HEK293T (cell line): ENCODE measurements around the gene GADD45B.

Source experiments
- ARNT ChIP-seq: fragments of 450-650 bp; IDR thresholded peaks from 2 replicates; pipeline ENCODE4 v1.6.1; 2017; ENCODE audit warnings: mild to moderate bottlenecking
- ELF4 ChIP-seq: fragments of 450-650 bp; IDR thresholded peaks from 2 replicates; pipeline ENCODE4 v1.6.1; 2017; ENCODE audit warnings: antibody characterized with exemption
- FOXA1 ChIP-seq: fragments of 450-650 bp; IDR thresholded peaks from 2 replicates; pipeline ENCODE4 v1.6.1; 2016; ENCODE audit warnings: mild to moderate bottlenecking
- FOXK2 ChIP-seq: fragments of 450-650 bp; IDR thresholded peaks from 2 replicates; pipeline ENCODE4 v1.6.1; 2016; ENCODE audit warnings: mild to moderate bottlenecking
- FOXM1 ChIP-seq: fragments of 450-650 bp; IDR thresholded peaks from 2 replicates; pipeline ENCODE4 v1.6.1; 2017; ENCODE audit warnings: mild to moderate bottlenecking, borderline replicate concordance
- L3MBTL2 ChIP-seq: fragments of 450-650 bp; conservative IDR thresholded peaks from 2 replicates; pipeline ENCODE4 v1.6.1; 2016; ENCODE audit warnings: mild to moderate bottlenecking
- TARDBP ChIP-seq: fragments of 450-650 bp; IDR thresholded peaks from 2 replicates; pipeline ENCODE4 v1.6.1; 2016

DNA sequence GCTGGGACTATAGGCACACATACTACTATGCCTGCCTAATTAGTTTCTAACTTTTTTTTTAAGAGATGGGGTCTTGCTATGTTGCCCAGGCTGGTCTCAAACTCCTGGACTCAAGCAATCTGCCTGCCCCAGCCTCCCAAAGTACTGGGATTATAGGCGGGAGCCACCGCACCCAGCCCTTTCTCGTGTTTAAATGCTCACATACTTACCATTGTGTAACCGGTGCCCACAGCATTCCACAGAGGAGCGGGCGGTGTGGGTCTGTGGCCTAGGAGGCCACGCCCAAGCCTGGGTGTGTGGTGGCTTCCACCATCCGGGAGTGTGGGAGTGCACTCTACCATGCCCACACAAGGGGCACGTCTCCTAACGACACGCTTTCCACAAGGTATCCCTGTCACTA is 26.9 kb upstream of the GADD45B start:
- no peak for TF ChIP-seq FOXM1
- no peak for TF ChIP-seq ARNT
- no peak for TF ChIP-seq FOXK2
- TF ChIP-seq FOXA1, result no peak
- TF ChIP-seq ELF4, result no peak
- TF ChIP-seq L3MBTL2, result no peak
- TF ChIP-seq TARDBP, result no peak
